ENCODE measurements around the gene SLC35A1.

DNA sequence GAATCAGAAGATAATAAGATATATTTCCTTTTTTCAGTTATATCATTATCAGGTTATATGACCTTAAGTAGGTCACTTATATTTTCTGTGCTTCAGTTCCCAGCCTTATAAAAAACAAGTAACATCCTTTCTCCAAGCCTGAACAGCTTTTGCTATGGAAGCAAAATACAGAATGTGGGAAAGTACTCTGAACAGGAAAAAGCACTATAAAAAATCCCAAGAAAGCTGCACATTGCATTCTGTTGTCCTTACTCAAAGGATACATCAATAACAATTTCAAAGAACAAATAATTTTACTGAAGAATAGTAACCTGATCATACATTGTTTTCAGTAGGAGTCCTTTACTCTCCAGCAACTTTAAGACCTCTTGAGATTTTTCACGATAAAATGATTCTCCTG, 56.4 kb downstream of the SLC35A1 start:
- no peak for TF ChIP-seq POLR2A (IDR thresholded peaks at IDR 0.05)
- no peak for TF ChIP-seq POLR2AphosphoS5 (IDR thresholded peaks at IDR 0.05)

Measured in upper lobe of left lung (tissue), 4 donors.